HG03354 (cell line): Measurements from ENCODE around the gene CACNA2D4.

Experiments
- ATAC-seq: cut with Tn5 transposase; IDR thresholded peaks from one replicate; pipeline ENCODE4 v1.9.1; 2021; ENCODE audit warnings: mild to moderate bottlenecking; ENCODE audit not compliant: unreplicated experiment, poor library complexity, severe bottlenecking

Gene CACNA2D4

GRCh38 chr12:1878695-1879094 lies 39.8 kb downstream of the CACNA2D4 start:
- ATAC-seq, result no peak

GRCh38 chr12:1878214-1878613 lies 40.2 kb downstream of the CACNA2D4 start:
- ATAC-seq, result no peak

- no peak for ATAC-seq
Measured at GRCh38 chr12:1877169-1877878, 41.1 kb downstream of the CACNA2D4 start.

- ATAC-seq, result no peak
Measured at GRCh38 chr12:1876086-1876485, 42.4 kb downstream of the CACNA2D4 start.

GRCh38 chr12:1875608-1876007 lies 42.8 kb downstream of the CACNA2D4 start:
- no peak for ATAC-seq

GRCh38 chr12:1873531-1874510 lies 44.6 kb downstream of the CACNA2D4 start:
- ATAC-seq, result no peak

- ATAC-seq, result no peak
Measured at GRCh38 chr12:1872448-1872847, 46.0 kb downstream of the CACNA2D4 start.

- ATAC-seq, result no peak
Measured at GRCh38 chr12:1872001-1872400, 46.5 kb downstream of the CACNA2D4 start.

- ATAC-seq, result no peak
Measured at GRCh38 chr12:1870998-1871917, 47.2 kb downstream of the CACNA2D4 start.

- no peak for ATAC-seq
Measured at GRCh38 chr12:1870086-1870485, 48.4 kb downstream of the CACNA2D4 start.

GRCh38 chr12:1869145-1869544 lies 49.3 kb downstream of the CACNA2D4 start:
- ATAC-seq, result no peak

GRCh38 chr12:1865284-1865866 lies 53.1 kb downstream of the CACNA2D4 start:
- ATAC-seq, result no peak

GRCh38 chr12:1864867-1865266 lies 53.6 kb downstream of the CACNA2D4 start:
- ATAC-seq, result no peak

- no peak for ATAC-seq
Measured at GRCh38 chr12:1864456-1864855, 54.0 kb downstream of the CACNA2D4 start.

GRCh38 chr12:1863823-1864222 lies 54.6 kb downstream of the CACNA2D4 start:
- no peak for ATAC-seq

GRCh38 chr12:1862973-1863372 lies 55.5 kb downstream of the CACNA2D4 start:
- no peak for ATAC-seq

GRCh38 chr12:1859643-1860042 lies 58.8 kb downstream of the CACNA2D4 start:
- ATAC-seq, result no peak

GRCh38 chr12:1858456-1858855 lies 60.0 kb downstream of the CACNA2D4 start:
- no peak for ATAC-seq

GRCh38 chr12:1857821-1858220 lies 60.6 kb downstream of the CACNA2D4 start:
- ATAC-seq, result no peak
